H54 (cell line): ENCODE results near the gene DLG4.
A peak's percentile ranks its signal among the peaks of the same experiment; 100 is the strongest.

Source experiments
- DNase-seq: peaks from one replicate; pipeline ENCODE4 v3.0.0; 2011; ENCODE audit warnings: low spot score, mixed read lengths; ENCODE audit not compliant: insufficient read length
- FAIRE-seq: peaks from 3 replicates; lab custom pipeline; 2011; peaks lifted over from hg19 to GRCh38; lab: Jason Lieb, UNC
- POLR2A ChIP-seq: IDR thresholded peaks from 2 replicates; pipeline ENCODE4 v1.6.1; 2011; ENCODE audit warnings: low read depth, mild to moderate bottlenecking, low read length

DLG4 gene

GRCh38 chr17:7241090-7241733 lies 21.6 kb upstream of the DLG4 start:
- FAIRE-seq (no peak), DNase-seq (no peak)
- no peak for TF ChIP-seq POLR2A

GRCh38 chr17:7240375-7240774 lies 20.7 kb upstream of the DLG4 start:
- TF ChIP-seq POLR2A: no peak
- DNase-seq (no peak), FAIRE-seq (no peak)

GRCh38 chr17:7239091-7240027 lies 19.7 kb upstream of the DLG4 start, which contains the start of gene PHF23:
TSS of gene PHF23 (minus strand) at chr17:7239457. CDS start at chr17:7239279, 178 bp downstream.
- DNase-seq (peak; percentile 96), FAIRE-seq (peak; percentile 70)
- peak; percentile 76 for TF ChIP-seq POLR2A

GRCh38 chr17:7238420-7239090 lies 18.9 kb upstream of the DLG4 start:
- no peak for FAIRE-seq
- no peak for TF ChIP-seq POLR2A
- no peak for DNase-seq

- DNase-seq (no peak), FAIRE-seq (no peak)
- TF ChIP-seq POLR2A: peak; percentile 41; the same call in 1 of the 2 replicates
These were observed 18.3 kb upstream of the DLG4 start for GRCh38 chr17:7237761-7238419.

- TF ChIP-seq POLR2A: no peak
- FAIRE-seq (no peak), DNase-seq (no peak)
These were observed 17.7 kb upstream of the DLG4 start for GRCh38 chr17:7237266-7237760.

- DNase-seq (no peak), FAIRE-seq (no peak)
- TF ChIP-seq POLR2A: no peak
These were observed 17.2 kb upstream of the DLG4 start for GRCh38 chr17:7236808-7237207.

GRCh38 chr17:7235693-7236665 lies 16.3 kb upstream of the DLG4 start:
- no peak for TF ChIP-seq POLR2A
- no peak for DNase-seq
- no peak for FAIRE-seq

GRCh38 chr17:7234083-7234951 lies 14.7 kb upstream of the DLG4 start, which contains the start of gene DVL2:
TSS of gene DVL2 (minus strand) at chr17:7234517. CDS start at chr17:7234262, 255 bp downstream.
- DNase-seq: peak; percentile 90
- peak; percentile 51 for TF ChIP-seq POLR2A
- peak; percentile 6 for FAIRE-seq

GRCh38 chr17:7233701-7234082 lies 14.1 kb upstream of the DLG4 start:
- no peak for FAIRE-seq
- no peak for DNase-seq
- no peak for TF ChIP-seq POLR2A

GRCh38 chr17:7232114-7232513 lies 12.5 kb upstream of the DLG4 start:
- TF ChIP-seq POLR2A: no peak
- DNase-seq (no peak), FAIRE-seq (no peak)

- no peak for FAIRE-seq
- no peak for DNase-seq
- TF ChIP-seq POLR2A: no peak
These were observed 9.9 kb upstream of the DLG4 start for GRCh38 chr17:7229504-7229903.
